Stimulated activated CD8-positive, alpha-beta memory T cell treated with anti-CD3 and anti-CD28 coated beads, Interleukin-12 subunit alpha, Interleukin-12 subunit beta, amount 100 ng/mL, for 24 hours (primary cell): ENCODE data around the gene NASP.

Experiments used
- DNase-seq: peaks from one replicate; pipeline ENCODE4 v3.0.0-alpha.2; 2020; ENCODE audit errors: extremely low read depth

Gene NASP

DNA sequence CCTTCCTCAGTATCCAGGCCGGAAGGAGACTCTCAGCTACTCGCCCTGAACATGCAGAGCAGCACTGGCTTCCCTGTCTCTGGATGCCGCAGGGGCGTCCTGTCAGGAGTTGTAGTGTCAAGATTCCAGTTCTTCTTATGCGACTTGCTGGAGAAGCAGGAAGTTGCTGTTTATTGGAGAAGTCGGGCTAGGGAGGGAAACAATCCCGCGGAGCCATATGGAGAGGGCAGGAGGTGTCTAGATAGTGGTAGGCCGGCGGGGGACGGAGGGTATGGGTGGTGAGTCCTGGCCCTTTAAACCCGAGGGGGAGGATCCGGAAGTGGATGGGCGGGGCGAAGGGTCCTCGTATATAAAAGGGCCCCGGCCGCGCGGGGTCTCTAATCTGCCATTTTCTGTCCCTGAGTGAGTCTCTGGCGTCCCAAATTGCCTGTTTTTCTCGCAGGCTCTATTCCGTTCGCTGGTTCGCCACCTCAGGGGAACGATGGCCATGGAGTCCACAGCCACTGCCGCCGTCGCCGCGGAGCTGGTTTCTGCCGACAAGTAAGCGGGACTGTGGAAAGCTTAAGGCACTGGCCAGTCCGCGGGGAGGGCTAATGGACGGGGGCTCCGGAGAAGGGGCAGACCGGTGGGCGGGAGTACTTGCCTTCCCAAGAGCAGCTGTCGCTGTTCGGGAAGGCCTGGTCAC is at the start of gene NASP:
NASP (plus strand) TSS at position 376 of the 685 bp plus-strand sequence; CDS start at position 482, 106 bp downstream.
- DNase-seq: peak; percentile 73

DNA sequence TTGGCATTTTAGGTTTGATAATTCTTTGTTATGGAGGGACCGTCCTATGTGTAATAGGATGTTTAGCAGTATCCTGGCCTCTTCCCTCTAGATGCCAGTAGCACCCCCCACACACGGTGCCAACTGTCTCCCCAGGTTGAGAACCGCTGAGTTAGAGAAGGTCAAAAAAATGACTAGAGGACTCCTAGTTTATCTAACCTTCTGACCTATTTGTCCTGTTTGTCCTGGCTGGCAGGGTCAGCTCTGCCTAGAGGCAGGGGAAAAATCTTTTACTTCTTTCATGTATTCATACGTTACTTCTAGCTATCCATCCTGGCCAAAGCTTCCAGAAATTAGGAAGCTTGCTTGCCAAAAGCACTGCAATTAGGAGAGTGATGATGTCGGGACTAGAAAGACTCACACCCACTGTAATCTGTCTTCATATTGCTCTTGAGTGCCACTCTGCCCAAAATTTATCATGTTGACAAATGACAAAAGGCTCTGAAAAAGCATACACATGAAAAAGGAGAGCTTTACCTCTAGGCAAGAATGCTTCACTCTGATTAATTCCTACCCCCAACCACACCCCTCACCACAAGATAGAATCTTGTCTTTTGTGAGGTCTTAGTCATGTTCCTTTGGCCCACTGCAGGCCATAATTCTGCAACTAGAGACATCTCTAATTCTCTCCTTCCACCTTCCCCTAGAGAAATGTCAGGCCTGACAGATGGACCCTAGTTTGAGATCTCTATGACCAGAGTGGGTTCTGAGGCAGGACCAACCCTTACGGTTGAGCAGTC is 47.7 kb upstream of the NASP start:
- no peak for DNase-seq

GRCh38 chr1:45536886-45537285 is 47.0 kb upstream of the NASP start:
- no peak for DNase-seq

- DNase-seq: no peak
Measured at GRCh38 chr1:45541193-45541592, 42.6 kb upstream of the NASP start.

DNA sequence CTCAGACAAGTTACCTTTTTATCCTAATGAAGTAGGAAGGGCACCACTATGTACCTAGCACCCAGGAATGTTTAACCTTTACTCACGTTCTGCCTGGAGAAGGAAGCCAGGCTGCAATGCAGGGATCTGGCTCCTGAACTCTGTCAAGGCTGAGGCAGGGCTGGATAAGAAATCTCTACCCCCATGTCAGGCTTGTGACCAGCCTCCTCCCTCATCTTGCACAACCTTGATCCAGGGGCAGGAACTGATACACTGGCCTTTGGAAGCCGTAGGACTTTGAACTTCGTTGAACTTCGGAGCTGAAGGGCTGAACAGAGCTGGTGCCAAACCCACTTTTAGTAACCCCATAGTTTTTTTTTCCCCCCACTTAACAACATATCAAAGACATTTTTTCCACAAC is 41.2 kb upstream of the NASP start:
- DNase-seq: no peak

GRCh38 chr1:45543581-45544417 is 40.0 kb upstream of the NASP start:
- peak; percentile 43 for DNase-seq

- no peak for DNase-seq
Measured at GRCh38 chr1:45544530-45544929, 39.3 kb upstream of the NASP start.

GRCh38 chr1:45545019-45545493 is 38.8 kb upstream of the NASP start:
- DNase-seq: no peak

- no peak for DNase-seq
Measured at GRCh38 chr1:45545553-45546310, 38.1 kb upstream of the NASP start.

DNA sequence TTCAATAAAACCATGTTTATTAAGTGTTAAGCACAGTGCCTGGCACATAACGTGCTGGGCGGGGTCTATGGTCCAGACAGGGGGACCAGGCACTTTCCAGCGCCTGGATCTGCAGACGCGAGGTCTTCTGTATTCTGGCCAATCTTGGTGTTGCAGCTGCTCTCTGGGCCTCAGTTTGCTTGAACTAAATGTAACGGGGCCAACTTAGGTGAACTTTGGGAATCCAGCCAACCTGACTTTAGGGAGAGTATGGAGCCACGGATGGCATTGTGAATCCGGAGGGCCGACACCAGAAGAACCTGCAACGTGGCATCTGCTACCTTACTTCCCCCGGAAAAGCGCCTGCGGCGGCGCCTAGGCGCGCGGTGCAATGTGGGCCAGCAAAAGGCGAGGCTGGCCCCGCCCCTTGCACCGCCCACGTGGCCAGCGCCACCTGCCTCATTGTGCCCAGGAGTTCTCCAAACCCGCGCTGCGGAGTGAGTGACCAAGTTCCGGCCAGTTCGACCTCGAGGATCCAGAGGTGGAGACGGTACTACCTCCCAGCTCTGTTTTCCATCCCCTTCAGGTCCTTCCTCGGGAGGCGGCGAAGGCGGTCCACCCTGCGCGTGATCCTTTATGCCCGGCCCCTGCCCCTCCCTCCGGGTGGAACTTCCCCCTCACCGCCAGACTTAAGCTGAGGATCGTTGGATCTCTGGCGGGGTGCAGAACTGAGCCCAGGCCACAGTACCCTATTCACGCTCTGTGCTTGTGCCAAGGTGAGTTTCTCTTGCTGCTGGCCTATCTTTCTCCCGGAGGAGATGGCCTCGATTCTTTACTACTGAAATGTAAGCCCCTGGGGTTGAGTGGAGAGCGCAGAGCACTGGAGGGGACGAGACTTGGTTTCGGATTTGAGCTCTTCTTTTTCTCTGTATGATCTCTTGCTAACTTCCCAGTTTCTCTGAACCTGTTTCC is 33.2 kb upstream of the NASP start, which contains the start of gene AKR1A1:
AKR1A1 (plus strand) TSS at position 426 of the 951 bp plus-strand sequence. CDS start 10,969 bp downstream, outside the sequence.
- DNase-seq: peak; percentile 72

DNA sequence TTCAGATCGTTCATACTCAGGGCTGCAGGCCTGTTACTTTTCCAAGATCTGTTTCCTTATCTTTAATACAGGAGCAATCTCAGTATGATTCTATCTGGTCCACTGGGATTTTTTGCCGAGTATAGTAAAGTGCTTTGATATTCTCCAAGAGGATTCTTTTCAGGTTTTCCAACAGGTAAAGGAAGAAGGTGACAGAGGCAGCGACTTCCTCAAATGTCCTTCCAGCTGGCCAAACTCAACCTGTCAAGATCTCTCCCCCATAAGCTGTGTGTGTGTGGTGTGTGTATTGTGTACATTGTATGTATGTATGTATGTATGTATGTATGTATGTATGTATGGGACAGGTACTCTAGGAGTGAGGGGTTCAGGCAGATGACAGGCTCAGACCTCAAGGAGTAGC is 32.2 kb upstream of the NASP start:
- no peak for DNase-seq

DNA sequence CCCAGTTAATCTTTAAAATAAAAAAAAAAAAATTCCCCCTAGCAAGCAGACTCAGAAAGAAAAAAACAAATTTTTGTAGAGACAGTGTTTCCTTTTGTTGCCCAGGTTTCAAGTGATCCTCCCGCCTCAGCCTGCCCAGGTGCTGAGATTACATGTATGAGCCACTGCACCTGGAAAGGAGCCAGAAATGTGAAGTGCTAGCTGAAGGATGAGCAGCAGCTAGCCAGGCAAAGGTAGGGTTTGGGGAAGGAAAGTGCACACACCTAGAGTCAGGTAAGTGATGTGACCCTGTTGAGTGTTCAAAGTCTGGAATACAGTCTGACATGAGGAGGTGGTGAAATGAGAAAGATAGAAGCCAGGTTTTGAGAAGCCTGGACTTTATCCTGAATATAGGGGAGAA is 31.5 kb upstream of the NASP start:
- no peak for DNase-seq

DNA sequence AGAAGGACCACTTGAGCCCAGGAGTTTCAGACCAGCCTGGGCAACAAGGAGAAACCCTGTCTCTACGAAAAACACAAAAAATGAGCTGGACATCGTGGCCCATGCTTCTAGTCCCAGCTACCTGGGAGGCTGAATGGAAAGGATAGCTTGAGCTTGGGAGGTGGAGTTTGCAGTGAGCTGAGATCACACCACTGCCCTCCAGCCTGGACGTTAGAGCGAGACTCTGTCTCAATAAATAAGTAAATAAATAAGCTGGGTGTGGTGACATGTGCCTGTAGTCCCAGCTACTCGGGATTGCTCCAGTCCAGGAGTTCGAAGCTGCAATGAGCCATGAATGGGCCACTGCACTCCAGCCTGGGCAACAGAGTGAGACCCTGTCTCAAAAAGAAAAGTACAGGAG is 29.6 kb upstream of the NASP start:
- no peak for DNase-seq

- DNase-seq: no peak
Measured at GRCh38 chr1:45557422-45557944, 26.4 kb upstream of the NASP start.

DNA sequence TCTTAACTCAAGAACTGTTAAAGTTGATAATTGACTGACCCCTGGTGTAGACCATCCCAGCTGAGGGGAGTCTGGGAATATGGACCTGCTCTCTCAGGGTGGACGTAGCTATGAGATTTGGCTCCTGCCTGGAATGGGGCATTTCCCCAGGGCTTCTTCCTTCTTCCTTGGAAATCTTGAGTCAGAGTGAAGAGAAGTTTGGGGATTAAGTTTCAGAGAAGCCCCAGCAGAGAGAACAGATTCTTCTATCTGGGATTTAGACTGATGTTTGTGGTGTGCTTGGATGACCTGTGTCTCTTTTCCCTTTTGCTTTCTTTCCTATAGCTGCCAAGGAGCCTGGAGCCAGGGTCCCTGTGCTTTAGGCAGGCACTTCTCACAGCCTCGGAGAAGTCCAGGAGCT is 20.0 kb upstream of the NASP start:
- DNase-seq: no peak

- DNase-seq: no peak
Measured at GRCh38 chr1:45566722-45567121, 17.1 kb upstream of the NASP start.

- DNase-seq: no peak
Measured at GRCh38 chr1:45567911-45568310, 15.9 kb upstream of the NASP start.

DNA sequence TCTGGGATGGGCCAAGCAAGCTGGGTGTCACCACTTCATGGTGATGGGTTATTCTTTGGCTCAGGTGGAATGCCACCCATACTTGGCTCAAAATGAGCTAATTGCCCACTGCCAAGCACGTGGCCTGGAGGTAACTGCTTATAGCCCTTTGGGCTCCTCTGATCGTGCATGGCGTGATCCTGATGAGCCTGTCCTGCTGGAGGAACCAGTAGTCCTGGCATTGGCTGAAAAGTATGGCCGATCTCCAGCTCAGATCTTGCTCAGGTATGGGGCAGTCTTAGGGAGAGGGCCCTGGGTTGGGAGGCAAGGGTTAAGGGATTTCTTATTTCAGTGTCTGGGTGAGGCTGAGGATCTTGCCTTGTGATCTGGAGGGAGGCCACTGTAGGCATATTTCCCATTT is 15.4 kb upstream of the NASP start:
- DNase-seq: no peak

- no peak for DNase-seq
Measured at GRCh38 chr1:45569571-45569961, 14.3 kb upstream of the NASP start.

GRCh38 chr1:45569962-45570581 is 13.8 kb upstream of the NASP start:
- DNase-seq: peak; percentile 28
